Astrocyte of the spinal cord (primary cell): ENCODE results near the gene ILKAP.

Experiments
- DNase-seq: peaks from one replicate; pipeline ENCODE4 v3.0.0; 2011; ENCODE audit warnings: low read depth, low spot score
- H3K4me3 ChIP-seq: 2 replicates; pipeline ENCODE4 v1.5.1; 2011; ENCODE audit warnings: low read depth, mild to moderate bottlenecking, low read length, moderate library complexity
- in situ Hi-C: cut with HindIII; loops from 2 replicates; pipeline ENCODE4 v1.10.0; 2017; ENCODE audit warnings: low sequenced_read_pairs
- TF ChIP-seq, protein P1 (sequence below): IDR thresholded peaks from 2 replicates; pipeline ENCODE4 v1.5.1; 2012; ENCODE audit warnings: low read depth, mild to moderate bottlenecking, low read length, inconsistent platforms

Gene ILKAP

GRCh38 chr2:238231251-238231793 lies 27.8 kb upstream of the ILKAP start:
- peak overlapping the region; percentile 43 for H3K4me3 ChIP-seq
- DNase-seq = peak; percentile 62
- TF ChIP-seq, protein P1, sequence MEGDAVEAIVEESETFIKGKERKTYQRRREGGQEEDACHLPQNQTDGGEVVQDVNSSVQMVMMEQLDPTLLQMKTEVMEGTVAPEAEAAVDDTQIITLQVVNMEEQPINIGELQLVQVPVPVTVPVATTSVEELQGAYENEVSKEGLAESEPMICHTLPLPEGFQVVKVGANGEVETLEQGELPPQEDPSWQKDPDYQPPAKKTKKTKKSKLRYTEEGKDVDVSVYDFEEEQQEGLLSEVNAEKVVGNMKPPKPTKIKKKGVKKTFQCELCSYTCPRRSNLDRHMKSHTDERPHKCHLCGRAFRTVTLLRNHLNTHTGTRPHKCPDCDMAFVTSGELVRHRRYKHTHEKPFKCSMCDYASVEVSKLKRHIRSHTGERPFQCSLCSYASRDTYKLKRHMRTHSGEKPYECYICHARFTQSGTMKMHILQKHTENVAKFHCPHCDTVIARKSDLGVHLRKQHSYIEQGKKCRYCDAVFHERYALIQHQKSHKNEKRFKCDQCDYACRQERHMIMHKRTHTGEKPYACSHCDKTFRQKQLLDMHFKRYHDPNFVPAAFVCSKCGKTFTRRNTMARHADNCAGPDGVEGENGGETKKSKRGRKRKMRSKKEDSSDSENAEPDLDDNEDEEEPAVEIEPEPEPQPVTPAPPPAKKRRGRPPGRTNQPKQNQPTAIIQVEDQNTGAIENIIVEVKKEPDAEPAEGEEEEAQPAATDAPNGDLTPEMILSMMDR = no peak
- in situ Hi-C loops = no loop called here

DNA sequence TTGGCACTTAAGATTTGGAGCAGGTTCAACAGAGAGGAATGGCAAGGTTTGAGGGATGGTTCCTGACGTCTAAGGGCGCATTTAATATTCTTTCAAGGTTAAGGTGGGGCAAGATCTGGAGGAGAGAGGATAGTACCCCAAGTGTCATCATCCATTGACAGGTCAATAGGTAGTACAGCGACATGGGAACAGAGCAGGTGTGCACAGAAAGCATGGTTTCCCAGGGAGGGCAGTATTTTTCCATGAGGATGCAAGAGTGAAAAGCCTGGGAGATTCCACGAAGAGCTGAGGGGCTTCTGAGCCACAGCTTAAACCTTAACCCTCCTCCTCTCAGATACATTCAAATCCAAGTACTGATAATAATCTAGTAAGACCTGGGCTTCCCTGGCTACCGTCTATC lies 27.2 kb upstream of the ILKAP start:
- TF ChIP-seq, protein P1 = no peak
- H3K4me3 ChIP-seq = no peak overlapping the region
- in situ Hi-C loops = no loop called here
- no peak for DNase-seq

DNA sequence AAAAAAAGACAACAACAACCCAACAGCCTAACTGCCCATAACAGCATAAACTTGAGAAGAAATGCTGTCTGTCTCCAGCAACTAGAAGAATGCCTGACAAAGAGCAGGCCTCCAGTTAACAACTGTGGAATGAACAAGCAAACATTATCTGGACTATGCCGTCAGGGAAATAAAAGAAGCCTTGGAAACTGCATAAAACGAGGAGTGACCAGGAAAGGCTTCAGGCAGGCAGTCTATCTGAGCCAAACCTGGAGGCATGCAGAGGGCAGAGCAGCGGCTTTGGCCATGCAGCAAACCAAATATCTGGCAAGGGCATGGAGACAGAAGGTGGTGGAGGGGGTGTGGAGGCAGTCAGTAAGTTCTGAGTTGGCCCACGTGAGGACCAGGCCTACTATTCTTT lies 25.2 kb upstream of the ILKAP start:
- TF ChIP-seq, protein P1 = no peak
- in situ Hi-C loops = no loop called here
- DNase-seq = no peak
- no peak overlapping the region for H3K4me3 ChIP-seq

- TF ChIP-seq, protein P1 = no peak
- H3K4me3 ChIP-seq = no peak overlapping the region
Measured at GRCh38 chr2:238227587-238228032, 24.1 kb upstream of the ILKAP start.

GRCh38 chr2:238226698-238227586 lies 23.4 kb upstream of the ILKAP start:
- in situ Hi-C loops = no loop called here
- DNase-seq = no peak
- TF ChIP-seq, protein P1 = no peak
- no peak overlapping the region for H3K4me3 ChIP-seq

More at GRCh38 chr2:238227587-238228032, 24.1 kb upstream of the ILKAP start:
- DNase-seq = no peak
- in situ Hi-C loops = no loop called here

GRCh38 chr2:238225911-238226697 lies 22.6 kb upstream of the ILKAP start:
- in situ Hi-C loops = no loop called here
- TF ChIP-seq, protein P1 = no peak
- peak; percentile 28 for DNase-seq
- no peak overlapping the region for H3K4me3 ChIP-seq
